HCT116 (cell line): ENCODE results near the gene POLR2H.

Source experiments
- ATF3 ChIP-seq: IDR thresholded peaks from 2 replicates; pipeline ENCODE4 v1.6.1; 2012
- CTCF ChIP-seq, 3 experiments: fragments of 200-600 bp in 1 of 3; sonication (generic) in 1 of 3; IDR thresholded peaks in 2 of 3; conservative IDR thresholded peaks in 1 of 3; 2 replicates each; pipeline ENCODE4 v1.5.1; 2012 to 2017; ENCODE audit warnings: low read depth in 2 of 3, low read length in 2 of 3, antibody characterized with exemption in 1 of 3, borderline replicate concordance in 1 of 3, control low read depth in 1 of 3, mild to moderate bottlenecking in 1 of 3, mixed read lengths in 1 of 3, mixed run types in 1 of 3, moderate library complexity in 1 of 3; ENCODE audit not compliant: insufficient read depth in 1 of 3
- RAD21 ChIP-seq: IDR thresholded peaks from 2 replicates; pipeline ENCODE4 v1.6.1; 2012; ENCODE audit warnings: low read depth, mild to moderate bottlenecking

- TF ChIP-seq RAD21 = no peak
- no peak for TF ChIP-seq ATF3
- no peak for TF ChIP-seq CTCF (IDR thresholded peaks at IDR 0.05 in 2 of 3, conservative IDR thresholded peaks at IDR 0.05 in 1 of 3; ENCODE audit: borderline replicate concordance in 1 of 3, insufficient read depth in 1 of 3, low read depth in 2 of 3, low read length in 2 of 3)
Observed at GRCh38 chr3:184388164-184388935, 26.8 kb downstream of the POLR2H start.
